DOHH2 (cell line): ENCODE measurements around the gene SERINC2.

Experiments
- H3F3A ChIP-seq: fragments of 200-600 bp; sonication (generic), shearing (Covaris generic); 2 replicates; pipeline ENCODE4 v1.6.0; 2016; ENCODE audit warnings: antibody characterized with exemption, mild to moderate bottlenecking; ENCODE audit not compliant: control insufficient read depth, insufficient read depth
- H3K27ac ChIP-seq: fragments of 200-600 bp; sonication (generic); 2 replicates; pipeline ENCODE4 v1.5.1; 2014; ENCODE audit warnings: low read depth, mild to moderate bottlenecking, low read length, moderate library complexity
- H3K27me3 ChIP-seq: fragments of 200-600 bp; sonication (generic); 2 replicates; pipeline ENCODE4 v1.6.1; 2014; ENCODE audit warnings: mild to moderate bottlenecking, low read length, mixed read lengths; ENCODE audit not compliant: control insufficient read depth
- H3K36me3 ChIP-seq: fragments of 200-600 bp; sonication (generic); 2 replicates; pipeline ENCODE4 v1.6.1; 2014; ENCODE audit warnings: mild to moderate bottlenecking, low read length, moderate library complexity, mixed read lengths; ENCODE audit not compliant: control insufficient read depth
- H3K4me1 ChIP-seq: fragments of 200-600 bp; sonication (generic); 2 replicates; pipeline ENCODE4 v1.6.1; 2014; ENCODE audit warnings: mild to moderate bottlenecking, low read length, mixed read lengths; ENCODE audit not compliant: control insufficient read depth
- H3K4me2 ChIP-seq: fragments of 200-600 bp; sonication (generic); 2 replicates; pipeline ENCODE4 v1.6.0; 2014; ENCODE audit warnings: mild to moderate bottlenecking, low read length, moderate library complexity
- H3K4me3 ChIP-seq: fragments of 200-600 bp; sonication (generic); 2 replicates; pipeline ENCODE4 v1.5.1; 2014; ENCODE audit warnings: mild to moderate bottlenecking, low read length, mixed read lengths
- H3K79me2 ChIP-seq: fragments of 200-600 bp; sonication (generic); 2 replicates; pipeline ENCODE4 v1.6.1; 2014; ENCODE audit warnings: mild to moderate bottlenecking, low read length, mixed read lengths; ENCODE audit not compliant: control insufficient read depth
- H3K9me2 ChIP-seq: fragments of 200-600 bp; sonication (generic); replicated peaks from 2 replicates; pipeline ENCODE4 v1.6.1; 2014; ENCODE audit warnings: mild to moderate bottlenecking, low read length, mixed read lengths; ENCODE audit not compliant: control insufficient read depth
- H3K9me3 ChIP-seq: fragments of 200-600 bp; sonication (generic); 2 replicates; pipeline ENCODE4 v1.6.1; 2014; ENCODE audit warnings: antibody characterized with exemption, low read length, mixed read lengths; ENCODE audit not compliant: control insufficient read depth, insufficient read depth
- H4K20me1 ChIP-seq: fragments of 200-600 bp; sonication (generic); 2 replicates; pipeline ENCODE4 v1.6.0; 2014; ENCODE audit warnings: low read depth, mild to moderate bottlenecking, antibody characterized with exemption, low read length, moderate library complexity; ENCODE audit not compliant: control insufficient read depth, insufficient read depth
- EZH2phosphoT487 ChIP-seq: fragments of 200-600 bp; sonication (generic); IDR thresholded peaks from 2 replicates; pipeline ENCODE4 v1.6.1; 2017; ENCODE audit warnings: borderline replicate concordance, mild to moderate bottlenecking, antibody characterized with exemption, low read length, moderate library complexity, mixed read lengths
- TF ChIP-seq, protein P1 (sequence below): fragments of 200-600 bp; sonication (generic); IDR thresholded peaks from one replicate; pipeline ENCODE4 v1.5.1; 2014; ENCODE audit warnings: antibody characterized with exemption, mild to moderate bottlenecking, low read depth, low read length; ENCODE audit not compliant: poor library complexity, severe bottlenecking

SERINC2 gene

GRCh38 chr1:31400393-31400792 lies 12.6 kb upstream of the SERINC2 start:
- no peaks in the 10 kb centered on the region for H3K36me3 ChIP-seq
- peak overlapping the region; percentile 5; the same call in 1 of the 2 replicates for H3K4me2 ChIP-seq
- no peaks in the 10 kb centered on the region for H3K9me2 ChIP-seq
- H3F3A ChIP-seq: 0 out of 2 replicates have a peak, but pooled peaks cover 5% of the 10 kb centered on the region
- no peaks in the 10 kb centered on the region for H3K9me3 ChIP-seq
- TF ChIP-seq, protein P1, sequence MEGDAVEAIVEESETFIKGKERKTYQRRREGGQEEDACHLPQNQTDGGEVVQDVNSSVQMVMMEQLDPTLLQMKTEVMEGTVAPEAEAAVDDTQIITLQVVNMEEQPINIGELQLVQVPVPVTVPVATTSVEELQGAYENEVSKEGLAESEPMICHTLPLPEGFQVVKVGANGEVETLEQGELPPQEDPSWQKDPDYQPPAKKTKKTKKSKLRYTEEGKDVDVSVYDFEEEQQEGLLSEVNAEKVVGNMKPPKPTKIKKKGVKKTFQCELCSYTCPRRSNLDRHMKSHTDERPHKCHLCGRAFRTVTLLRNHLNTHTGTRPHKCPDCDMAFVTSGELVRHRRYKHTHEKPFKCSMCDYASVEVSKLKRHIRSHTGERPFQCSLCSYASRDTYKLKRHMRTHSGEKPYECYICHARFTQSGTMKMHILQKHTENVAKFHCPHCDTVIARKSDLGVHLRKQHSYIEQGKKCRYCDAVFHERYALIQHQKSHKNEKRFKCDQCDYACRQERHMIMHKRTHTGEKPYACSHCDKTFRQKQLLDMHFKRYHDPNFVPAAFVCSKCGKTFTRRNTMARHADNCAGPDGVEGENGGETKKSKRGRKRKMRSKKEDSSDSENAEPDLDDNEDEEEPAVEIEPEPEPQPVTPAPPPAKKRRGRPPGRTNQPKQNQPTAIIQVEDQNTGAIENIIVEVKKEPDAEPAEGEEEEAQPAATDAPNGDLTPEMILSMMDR: no peak
- no peak for TF ChIP-seq EZH2phosphoT487
- H3K79me2 ChIP-seq: no peaks in the 10 kb centered on the region
- H3K27ac ChIP-seq: no peak overlapping the region
- peaks cover 25% of the 10 kb centered on the region for H3K4me1 ChIP-seq
- no peak overlapping the region for H3K4me3 ChIP-seq
- no peaks in the 10 kb centered on the region for H3K27me3 ChIP-seq
- no peaks in the 10 kb centered on the region for H4K20me1 ChIP-seq

DNA sequence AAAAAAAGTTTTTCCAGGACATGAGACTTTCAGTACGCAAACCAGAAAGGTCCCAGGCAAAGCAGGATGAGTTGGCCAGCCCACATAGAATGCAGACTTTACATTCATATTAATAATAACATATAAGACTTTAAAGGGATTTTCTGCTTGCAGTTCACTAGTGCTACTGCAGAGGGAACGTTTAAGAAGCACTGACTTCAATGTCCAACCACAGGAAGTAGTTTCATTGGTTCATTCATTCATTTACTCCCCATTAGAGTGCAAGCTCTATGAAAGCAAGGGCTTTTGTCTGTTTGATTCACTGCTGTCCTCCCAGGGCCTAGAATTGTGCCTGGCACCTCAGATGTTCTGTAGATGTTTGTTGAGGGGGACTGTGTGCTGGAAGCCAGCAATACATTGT lies 11.8 kb upstream of the SERINC2 start:
- H3K27ac ChIP-seq: no peak overlapping the region
- TF ChIP-seq, protein P1: no peak
- TF ChIP-seq EZH2phosphoT487: no peak
- no peak overlapping the region for H3K4me3 ChIP-seq

DNA sequence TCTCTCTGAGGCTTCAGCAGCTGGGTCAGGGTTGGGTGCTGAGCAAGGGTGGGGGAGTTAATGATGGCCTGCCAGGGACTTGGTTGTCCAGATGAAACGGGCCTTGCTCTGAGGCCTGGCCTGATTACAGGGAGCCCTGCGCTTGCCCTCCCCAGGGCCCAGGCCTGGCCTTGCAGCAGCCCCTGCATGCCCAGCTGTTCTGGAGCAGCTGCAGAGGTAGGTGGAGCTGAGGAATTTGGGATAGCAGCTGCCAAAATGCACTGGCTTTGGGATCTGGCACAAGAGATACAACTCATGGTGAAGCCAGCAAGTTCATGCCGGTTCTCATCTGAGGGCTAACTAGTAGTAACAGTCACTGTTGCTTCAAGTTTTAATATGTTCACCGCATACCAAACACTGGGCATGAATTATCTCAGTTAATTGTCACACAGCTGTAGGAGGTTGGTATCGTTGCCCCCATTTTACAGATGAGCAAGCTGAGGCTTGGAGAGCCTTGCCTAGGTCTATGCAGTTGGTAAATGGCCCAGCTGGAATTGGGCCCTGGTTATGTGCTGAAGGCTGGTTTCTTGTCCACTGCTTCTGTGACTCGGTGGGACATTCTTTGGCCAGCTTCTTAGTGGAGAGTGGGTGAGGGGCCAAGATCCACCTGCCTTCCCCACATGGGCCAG lies 7.3 kb upstream of the SERINC2 start:
- H3F3A ChIP-seq: no peaks in the 10 kb centered on the region
- no peaks in the 10 kb centered on the region for H3K36me3 ChIP-seq
- no peaks in the 10 kb centered on the region for H3K79me2 ChIP-seq
- H3K4me2 ChIP-seq: no peak overlapping the region
- H3K27ac ChIP-seq: no peak overlapping the region
- no peaks in the 10 kb centered on the region for H3K9me3 ChIP-seq
- no peaks in the 10 kb centered on the region for H4K20me1 ChIP-seq
- no peaks in the 10 kb centered on the region for H3K9me2 ChIP-seq
- peaks cover 9% of the 10 kb centered on the region for H3K27me3 ChIP-seq
- no peak overlapping the region for H3K4me3 ChIP-seq
- TF ChIP-seq, protein P1: no peak
- TF ChIP-seq EZH2phosphoT487: no peak
- H3K4me1 ChIP-seq: no peaks in the 10 kb centered on the region; the same call in 1 of the 2 replicates

More for the DNA sequence above, 11.8 kb upstream of the SERINC2 start:
- no peaks in the 10 kb centered on the region for H3K9me2 ChIP-seq
- H3K36me3 ChIP-seq: no peaks in the 10 kb centered on the region
- no peak overlapping the region for H3K4me2 ChIP-seq
- H3K79me2 ChIP-seq: no peaks in the 10 kb centered on the region
- H4K20me1 ChIP-seq: no peaks in the 10 kb centered on the region
- H3K9me3 ChIP-seq: no peaks in the 10 kb centered on the region
- H3K4me1 ChIP-seq: peaks cover 20% of the 10 kb centered on the region
- H3K27me3 ChIP-seq: no peaks in the 10 kb centered on the region
- H3F3A ChIP-seq: no peaks in the 10 kb centered on the region
